HepG2 (cell line): ENCODE data around the gene MS4A10. TPM values are rescaled to one million over a fixed set of nuclear protein-coding genes. Genes with fewer than 3 reads are reported as not detected.

Experiments used
- ATF1 ChIP-seq: IDR thresholded peaks from 2 replicates; pipeline ENCODE4 v1.6.1; 2016; ENCODE audit warnings: mild to moderate bottlenecking, control low read depth
- CBX1 ChIP-seq: IDR thresholded peaks from one replicate; pipeline ENCODE4 v1.6.1; 2016; ENCODE audit warnings: antibody characterized with exemption, low read depth
- CCAR2 ChIP-seq: fragments of 200-400 bp; formaldehyde crosslinking; optimal IDR thresholded peaks from 2 replicates; pipeline ENCODE3; 2018; ENCODE audit warnings: low read depth, mild to moderate bottlenecking, low read length, moderate library complexity
- CREB1 ChIP-seq, 2 experiments: fragments of 450-650 bp in 1 of 2; IDR thresholded peaks; 2 replicates each; pipeline ENCODE4 v1.6.1; 2016 to 2017; ENCODE audit warnings: control low read depth in 1 of 2, mild to moderate bottlenecking in 1 of 2, missing compliant biosample characterization in 1 of 2, missing genetic modification characterization in 1 of 2
- DBP ChIP-seq: sonication (generic); formaldehyde crosslinking; IDR thresholded peaks from 2 replicates; pipeline ENCODE4 v1.4.0; 2020; ENCODE audit warnings: missing genetic modification reagents; ENCODE audit errors: not compliant biosample characterization
- ETV6 ChIP-seq: sonication (generic); formaldehyde crosslinking; conservative IDR thresholded peaks from 2 replicates; pipeline ENCODE4 v1.4.0; 2020; ENCODE audit warnings: missing genetic modification reagents
- HMGA1 ChIP-seq: sonication (generic); formaldehyde crosslinking; conservative IDR thresholded peaks from 2 replicates; pipeline ENCODE4 v1.4.0; 2020; ENCODE audit warnings: missing genetic modification reagents
- MAFG ChIP-seq: sonication (generic); formaldehyde crosslinking; IDR thresholded peaks from 2 replicates; pipeline ENCODE4 v1.5.1; 2020; ENCODE audit warnings: mild to moderate bottlenecking, missing genetic modification reagents
- MYNN ChIP-seq: sonication (generic); formaldehyde crosslinking; IDR thresholded peaks from 2 replicates; pipeline ENCODE4 v1.4.0; 2020; ENCODE audit warnings: mild to moderate bottlenecking, low read depth, missing genetic modification reagents
- NFE2L1 ChIP-seq: sonication (generic); formaldehyde crosslinking; IDR thresholded peaks from 2 replicates; pipeline ENCODE4 v1.4.0; 2020; ENCODE audit warnings: missing genetic modification reagents, mild to moderate bottlenecking, borderline replicate concordance
- PHF21A ChIP-seq: sonication (generic); formaldehyde crosslinking; IDR thresholded peaks from 2 replicates; pipeline ENCODE4 v1.5.0; 2020; ENCODE audit warnings: mild to moderate bottlenecking, missing genetic modification reagents
- RARA ChIP-seq: IDR thresholded peaks from 2 replicates; pipeline ENCODE4 v1.6.1; 2016; ENCODE audit warnings: missing genetic modification reagents, missing compliant biosample characterization
- RFX1 ChIP-seq: fragments of 450-650 bp; IDR thresholded peaks from 2 replicates; pipeline ENCODE4 v1.6.1; 2017
- TFDP2 ChIP-seq: sonication (generic); formaldehyde crosslinking; IDR thresholded peaks from 2 replicates; pipeline ENCODE4 v1.4.0; 2020; ENCODE audit warnings: missing genetic modification reagents
- ZNF24 ChIP-seq: fragments of 450-650 bp; IDR thresholded peaks from 2 replicates; pipeline ENCODE4 v1.6.1; 2017; ENCODE audit warnings: antibody characterized with exemption, mild to moderate bottlenecking
- ZNF256 ChIP-seq: sonication (generic); formaldehyde crosslinking; conservative IDR thresholded peaks from 2 replicates; pipeline ENCODE4 v1.4.0; 2020; ENCODE audit warnings: missing genetic modification reagents
- ZNF343 ChIP-seq: sonication (generic); formaldehyde crosslinking; IDR thresholded peaks from 2 replicates; pipeline ENCODE4 v1.4.0; 2020; ENCODE audit warnings: mild to moderate bottlenecking, missing genetic modification reagents
- ZNF609 ChIP-seq: sonication (generic); formaldehyde crosslinking; IDR thresholded peaks from 2 replicates; pipeline ENCODE4 v1.4.0; 2020; ENCODE audit warnings: mild to moderate bottlenecking, missing genetic modification reagents, borderline replicate concordance
- ZNF841 ChIP-seq: sonication (generic); formaldehyde crosslinking; IDR thresholded peaks from 2 replicates; pipeline ENCODE4 v1.8.1; 2023; ENCODE audit warnings: missing genetic modification reagents, borderline replicate concordance
- polyA plus RNA-seq, 8 experiments: library from polyadenylated mRNA; depleted of rRNA in 3 of 8; stranded (reverse) in 7 of 8; unstranded in 1 of 8; fragments of >200 nt; fragmentation: Illumina TruSeq in 4 of 8; extraction: Trizol in 4 of 8; gene quantifications; 2 replicates each; pipeline versions ENCODE4 v1.2.1 to v1.2.3, GENCODE V29; 2011 to 2016; ENCODE audit warnings: low read depth in 4 of 8, missing spikeins in 1 of 8, mixed read lengths in 1 of 8; ENCODE audit not compliant: insufficient read depth in 1 of 8
- total RNA-seq, 5 experiments: library from RNA; depleted of rRNA; stranded (reverse); fragments of >200 nt; fragmentation: Illumina TruSeq; extraction: Trizol; gene quantifications; 2 replicates each; pipeline ENCODE4 v1.2.3, GENCODE V29; 2016; ENCODE audit warnings: low read depth in 1 of 5
- TF ChIP-seq, protein P1 (sequence below): sonication (generic); formaldehyde crosslinking; conservative IDR thresholded peaks from 2 replicates; pipeline ENCODE4 v1.4.0; 2020; ENCODE audit warnings: missing genetic modification reagents

MS4A10 gene
- total and polyA plus RNA-seq, 2 of the 13 experiments (the other 11 are each of a cell fraction or from before 2014, with no cell fraction given), result not detected

GRCh38 chr11:60844870-60845221 is 59.7 kb downstream of the MS4A10 start (continued):
- TF ChIP-seq CREB1 (IDR thresholded peaks at IDR 0.05) (no peak), CREB1 (CRISPR knock-in tag; IDR thresholded peaks at IDR 0.05) (peak; percentile 58), RARA (peak; percentile 73), ZNF609 (peak; percentile 95), PHF21A (CRISPR knock-in tag) (peak; percentile 78), CCAR2 (no peak), MAFG (CRISPR knock-in tag) (no peak), ZNF841 (no peak), RFX1 (peak; percentile 70), TFDP2 (no peak), MYNN (CRISPR knock-in tag) (no peak), ZNF256 (no peak), NFE2L1 (CRISPR knock-in tag) (no peak), HMGA1 (CRISPR knock-in tag) (no peak), ZNF24 (peak; percentile 91; the same call in 1 of the 2 replicates), ETV6 (no peak), ZNF343 (CRISPR knock-in tag) (no peak), DBP (CRISPR knock-in tag) (no peak), CBX1 (no peak), ATF1 (CRISPR knock-in tag) (peak; percentile 75; the same call in 1 of the 2 replicates)
- TF ChIP-seq, protein P1, sequence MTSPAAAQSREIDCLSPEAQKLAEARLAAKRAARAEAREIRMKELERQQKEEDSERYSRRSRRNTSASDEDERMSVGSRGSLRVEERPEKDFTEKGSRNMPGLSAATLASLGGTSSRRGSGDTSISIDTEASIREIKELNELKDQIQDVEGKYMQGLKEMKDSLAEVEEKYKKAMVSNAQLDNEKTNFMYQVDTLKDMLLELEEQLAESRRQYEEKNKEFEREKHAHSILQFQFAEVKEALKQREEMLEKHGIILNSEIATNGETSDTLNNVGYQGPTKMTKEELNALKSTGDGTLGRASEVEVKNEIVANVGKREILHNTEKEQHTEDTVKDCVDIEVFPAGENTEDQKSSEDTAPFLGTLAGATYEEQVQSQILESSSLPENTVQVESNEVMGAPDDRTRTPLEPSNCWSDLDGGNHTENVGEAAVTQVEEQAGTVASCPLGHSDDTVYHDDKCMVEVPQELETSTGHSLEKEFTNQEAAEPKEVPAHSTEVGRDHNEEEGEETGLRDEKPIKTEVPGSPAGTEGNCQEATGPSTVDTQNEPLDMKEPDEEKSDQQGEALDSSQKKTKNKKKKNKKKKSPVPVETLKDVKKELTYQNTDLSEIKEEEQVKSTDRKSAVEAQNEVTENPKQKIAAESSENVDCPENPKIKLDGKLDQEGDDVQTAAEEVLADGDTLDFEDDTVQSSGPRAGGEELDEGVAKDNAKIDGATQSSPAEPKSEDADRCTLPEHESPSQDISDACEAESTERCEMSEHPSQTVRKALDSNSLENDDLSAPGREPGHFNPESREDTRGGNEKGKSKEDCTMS (CRISPR knock-in tag), result no peak
